Astrocyte (in vitro differentiated cells and primary cell): ENCODE results near the gene MIEF2. TPM values are rescaled to one million over a fixed set of nuclear protein-coding genes. Genes with fewer than 3 reads are reported as not detected.

ENCODE experiments used
- DNase-seq: peaks from one replicate; pipeline ENCODE4 v3.0.0-alpha.2; 2010; ENCODE audit warnings: low read depth
- FAIRE-seq: peaks from 2 replicates; lab custom pipeline; 2011; peaks lifted over from hg19 to GRCh38; lab: Jason Lieb, UNC
- H2AFZ ChIP-seq: 2 replicates; pipeline ENCODE4 v1.6.0; 2012; ENCODE audit warnings: low read depth, low read length, inconsistent platforms
- H3K27ac ChIP-seq: 2 replicates; pipeline ENCODE4 v1.5.1; 2011; ENCODE audit warnings: low read depth, low read length, inconsistent platforms
- H3K27me3 ChIP-seq: 2 replicates; pipeline ENCODE4 v1.6.0; 2011; ENCODE audit warnings: low read length, inconsistent platforms; ENCODE audit not compliant: insufficient read depth
- H3K36me3 ChIP-seq: 2 replicates; pipeline ENCODE4 v1.5.1; 2011; ENCODE audit warnings: low read length, inconsistent platforms; ENCODE audit not compliant: insufficient read depth
- H3K4me1 ChIP-seq: 2 replicates; pipeline ENCODE4 v1.5.1; 2011; ENCODE audit warnings: low read length, inconsistent platforms; ENCODE audit not compliant: insufficient read depth
- H3K4me2 ChIP-seq: 2 replicates; pipeline ENCODE4 v1.6.0; 2012; ENCODE audit warnings: low read length, inconsistent platforms
- H3K4me3 ChIP-seq: 2 replicates; pipeline ENCODE4 v1.5.1; 2011; ENCODE audit warnings: low read depth, mild to moderate bottlenecking, low read length, inconsistent platforms; ENCODE audit not compliant: insufficient read depth
- H3K79me2 ChIP-seq: 2 replicates; pipeline ENCODE4 v1.6.0; 2012; ENCODE audit warnings: mild to moderate bottlenecking, low read length, inconsistent platforms; ENCODE audit not compliant: insufficient read depth
- H3K9ac ChIP-seq: 2 replicates; pipeline ENCODE4 v1.6.0; 2012; ENCODE audit warnings: mild to moderate bottlenecking, low read length, inconsistent platforms
- H3K9me3 ChIP-seq: 2 replicates; pipeline ENCODE4 v1.5.1; 2012; ENCODE audit warnings: low read depth, mild to moderate bottlenecking, low read length, inconsistent platforms; ENCODE audit not compliant: insufficient read depth
- H4K20me1 ChIP-seq: 2 replicates; pipeline ENCODE4 v1.6.0; 2012; ENCODE audit warnings: low read length, inconsistent platforms; ENCODE audit not compliant: insufficient read depth
- H3K27ac Mint-ChIP-seq: one replicate; pipeline ENCODE4 v1.8.0; 2021; ENCODE audit warnings: mild to moderate bottlenecking, mixed read lengths; ENCODE audit not compliant: unreplicated experiment
- H3K27me3 Mint-ChIP-seq: one replicate; pipeline ENCODE4 v1.8.0; 2021; ENCODE audit warnings: low read depth, mixed read lengths; ENCODE audit not compliant: unreplicated experiment
- H3K36me3 Mint-ChIP-seq: one replicate; pipeline ENCODE4 v1.8.0; 2021; ENCODE audit warnings: low read depth, mixed read lengths; ENCODE audit not compliant: unreplicated experiment
- H3K4me1 Mint-ChIP-seq: one replicate; pipeline ENCODE4 v1.8.0; 2021; ENCODE audit warnings: low read depth, mixed read lengths; ENCODE audit not compliant: unreplicated experiment
- H3K4me3 Mint-ChIP-seq: one replicate; pipeline ENCODE4 v1.8.0; 2021; ENCODE audit warnings: mild to moderate bottlenecking, moderate library complexity, mixed read lengths; ENCODE audit not compliant: unreplicated experiment
- H3K9me3 Mint-ChIP-seq: one replicate; pipeline ENCODE4 v1.8.0; 2021; ENCODE audit warnings: mild to moderate bottlenecking, mixed read lengths; ENCODE audit not compliant: unreplicated experiment
- CTCF ChIP-seq: IDR thresholded peaks from 2 replicates; pipeline ENCODE4 v1.5.1; 2011; ENCODE audit warnings: low read depth, mild to moderate bottlenecking, inconsistent platforms, low read length, moderate library complexity; ENCODE audit not compliant: insufficient read depth
- EZH2 ChIP-seq: IDR thresholded peaks from 2 replicates; pipeline ENCODE4 v1.6.1; 2012; ENCODE audit warnings: mild to moderate bottlenecking, low read length, inconsistent platforms; ENCODE audit not compliant: insufficient read depth
- total RNA-seq: library from RNA; stranded (reverse); gene quantifications from 2 replicates; pipeline ENCODE4 v1.2.1, GENCODE V29; 2021

MIEF2 gene
- total RNA-seq, 1 donor from 2014 or later: 14.1 TPM

DNA sequence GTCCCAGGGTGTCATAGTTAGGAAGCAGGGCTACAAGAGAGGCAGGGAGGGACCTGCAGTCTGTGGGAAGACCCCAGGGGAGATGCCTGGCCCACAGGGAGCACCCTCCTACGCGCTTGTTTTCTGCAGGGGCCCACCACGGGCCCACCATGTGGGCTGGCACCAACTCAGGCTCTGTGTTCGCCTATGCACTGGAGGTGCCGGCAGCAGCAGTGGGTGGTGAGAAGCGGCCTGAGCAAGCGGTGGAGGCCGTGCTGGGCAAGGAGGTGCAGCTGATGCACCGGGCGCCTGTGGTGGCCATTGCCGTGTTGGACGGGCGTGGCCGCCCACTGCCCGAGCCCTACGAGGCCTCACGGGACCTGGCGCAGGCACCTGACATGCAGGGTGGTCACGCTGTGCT, 20.0 kb upstream of the MIEF2 start:
- TF ChIP-seq EZH2 (no peak), CTCF (no peak)
- DNase-seq: no peak
- H3K27ac ChIP-seq: no peak overlapping the region
- peaks cover 23% of the 10 kb centered on the region for H4K20me1 ChIP-seq
- no peak overlapping the region for H3K4me3 Mint-ChIP-seq
- H3K9ac ChIP-seq: no peak overlapping the region
- H3K27me3 Mint-ChIP-seq: no peaks in the 10 kb centered on the region
- no peak overlapping the region for H2AFZ ChIP-seq
- no peak overlapping the region for H3K4me3 ChIP-seq
- no peaks in the 10 kb centered on the region for H3K27me3 ChIP-seq
- no peaks in the 10 kb centered on the region for H3K79me2 ChIP-seq
- peaks cover 10% of the 10 kb centered on the region for H3K36me3 ChIP-seq
- peaks cover 13% of the 10 kb centered on the region for H3K4me1 ChIP-seq
- peaks cover 6% of the 10 kb centered on the region for H3K4me1 Mint-ChIP-seq
- no peak overlapping the region for H3K4me2 ChIP-seq
- no peak overlapping the region for H3K27ac Mint-ChIP-seq
- no peaks in the 10 kb centered on the region for H3K9me3 Mint-ChIP-seq
- H3K9me3 ChIP-seq: no peaks in the 10 kb centered on the region
- H3K36me3 Mint-ChIP-seq: peaks cover 23% of the 10 kb centered on the region
- no peak for FAIRE-seq

DNA sequence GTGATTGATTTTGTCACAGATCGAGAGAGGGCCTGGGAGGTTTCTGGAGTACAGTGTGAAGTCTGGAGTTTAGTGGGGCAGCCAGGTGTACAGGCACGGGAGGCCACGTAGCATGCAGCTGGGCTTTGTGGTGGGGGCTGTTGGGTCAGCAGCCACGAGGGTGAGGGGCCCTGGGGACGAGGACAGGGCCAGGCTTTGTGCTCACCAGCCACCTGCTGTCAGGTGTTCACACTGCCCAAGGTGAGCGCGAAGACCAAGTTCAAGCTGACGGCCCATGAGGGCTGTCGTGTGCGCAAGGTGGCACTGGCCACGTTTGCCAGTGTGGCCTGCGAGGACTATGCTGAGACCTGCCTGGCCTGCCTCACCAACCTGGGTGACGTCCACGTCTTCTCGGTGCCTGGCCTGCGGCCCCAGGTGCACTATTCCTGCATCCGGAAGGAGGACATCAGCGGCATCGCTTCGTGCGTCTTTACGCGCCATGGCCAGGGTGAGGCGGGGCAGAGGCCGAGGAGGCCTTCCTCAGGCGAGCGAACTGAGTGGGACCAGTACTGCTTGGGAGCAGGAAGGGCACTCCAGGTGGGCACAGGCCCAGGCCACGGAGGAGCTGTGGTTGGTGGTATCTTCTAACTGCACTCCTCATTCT, 19.1 kb upstream of the MIEF2 start:
- Mint-ChIP-seq H3K4me3 (no peak overlapping the region), H3K27ac (peak overlapping the region; percentile 75), H3K27me3 (no peaks in the 10 kb centered on the region), H3K36me3 (peaks cover 25% of the 10 kb centered on the region), H3K9me3 (no peaks in the 10 kb centered on the region), H3K4me1 (no peaks in the 10 kb centered on the region)
- H4K20me1 ChIP-seq: peaks cover 32% of the 10 kb centered on the region
- H3K9me3 ChIP-seq: no peaks in the 10 kb centered on the region
- H3K9ac ChIP-seq: no peak overlapping the region
- no peaks in the 10 kb centered on the region for H3K27me3 ChIP-seq
- no peak overlapping the region for H3K4me2 ChIP-seq
- H3K27ac ChIP-seq: no peak overlapping the region
- no peak for DNase-seq
- no peak for FAIRE-seq
- no peak overlapping the region for H2AFZ ChIP-seq
- H3K4me1 ChIP-seq: peaks cover 4% of the 10 kb centered on the region
- no peak for TF ChIP-seq EZH2
- no peak for TF ChIP-seq CTCF
- H3K79me2 ChIP-seq: no peaks in the 10 kb centered on the region
- H3K4me3 ChIP-seq: no peak overlapping the region
- peaks cover 17% of the 10 kb centered on the region for H3K36me3 ChIP-seq

- Histone ChIP-seq H3K4me2 (no peak overlapping the region), H4K20me1 (peaks cover 53% of the 10 kb centered on the region), H3K4me3 (no peak overlapping the region), H3K4me1 (peaks cover 7% of the 10 kb centered on the region), H2AFZ (no peak overlapping the region), H3K9me3 (no peaks in the 10 kb centered on the region), H3K9ac (no peak overlapping the region), H3K27me3 (no peaks in the 10 kb centered on the region), H3K27ac (no peak overlapping the region), H3K79me2 (no peaks in the 10 kb centered on the region), H3K36me3 (peaks cover 27% of the 10 kb centered on the region)
- no peak overlapping the region for H3K27ac Mint-ChIP-seq
- FAIRE-seq: no peak
- H3K4me1 Mint-ChIP-seq: peaks cover 5% of the 10 kb centered on the region
- no peak overlapping the region for H3K4me3 Mint-ChIP-seq
- TF ChIP-seq EZH2 (no peak), CTCF (no peak)
- H3K9me3 Mint-ChIP-seq: no peaks in the 10 kb centered on the region
- H3K36me3 Mint-ChIP-seq: peaks cover 22% of the 10 kb centered on the region
- no peak for DNase-seq
- no peaks in the 10 kb centered on the region for H3K27me3 Mint-ChIP-seq
Measured at GRCh38 chr17:18245038-18245776, 15.3 kb upstream of the MIEF2 start.
